ENCODE measurements around the gene KCNG2. TPM values are rescaled to one million over a fixed set of nuclear protein-coding genes. Genes with fewer than 3 reads are reported as not detected.

KCNG2 gene
- polyA plus RNA-seq, 1 donor from 2014 or later = not detected

DNA sequence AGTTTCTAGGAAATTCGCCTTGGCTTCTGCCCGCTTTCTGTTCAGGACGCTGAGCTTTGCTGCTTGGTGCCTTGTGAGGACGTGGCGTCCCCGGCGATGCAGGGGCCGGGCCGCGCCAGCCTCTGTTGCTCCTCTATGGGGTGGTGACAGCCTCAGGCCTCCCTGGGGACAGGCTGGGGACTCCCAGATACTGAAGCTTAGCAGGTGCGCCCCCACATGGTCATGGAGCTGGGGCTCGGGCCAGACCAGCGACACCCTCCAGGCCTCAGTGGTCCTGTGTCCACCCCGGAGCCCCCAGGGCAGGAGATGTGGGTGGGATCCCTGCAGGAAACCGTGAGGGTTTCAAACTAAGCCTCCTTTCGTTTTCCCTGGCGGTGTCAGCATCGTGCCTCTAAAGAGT is 29.2 kb downstream of the KCNG2 start:
- Histone ChIP-seq H3K4me3 (ENCODE audit: low read length) (no peak overlapping the region), H3K27ac (ENCODE audit: low read length) (no peak overlapping the region), H3K27me3 (ENCODE audit: insufficient read depth, low read depth, low read length) (no peaks in the 10 kb centered on the region), H3F3A (ENCODE audit: insufficient read depth, low read length, poor library complexity, severe bottlenecking) (no peaks in the 10 kb centered on the region), H3K36me3 (ENCODE audit: insufficient read depth, low read length) (no peaks in the 10 kb centered on the region), H3K9me2 (ENCODE audit: insufficient read depth, low read length) (no peaks in the 10 kb centered on the region), H3K9me3 (ENCODE audit: low read length) (no peaks in the 10 kb centered on the region), H4K20me1 (ENCODE audit: insufficient read depth) (no peaks in the 10 kb centered on the region), H3K9ac (ENCODE audit: low read length) (no peak overlapping the region), H3K79me2 (replicated peaks; ENCODE audit: insufficient read depth, low read length) (no peaks in the 10 kb centered on the region), H3K4me2 (ENCODE audit: low read length) (no peak overlapping the region), H2AFZ (ENCODE audit: low read depth, low read length) (no peak overlapping the region)
- no peak for TF ChIP-seq RAD21 (conservative IDR thresholded peaks at IDR 0.05)

DNA sequence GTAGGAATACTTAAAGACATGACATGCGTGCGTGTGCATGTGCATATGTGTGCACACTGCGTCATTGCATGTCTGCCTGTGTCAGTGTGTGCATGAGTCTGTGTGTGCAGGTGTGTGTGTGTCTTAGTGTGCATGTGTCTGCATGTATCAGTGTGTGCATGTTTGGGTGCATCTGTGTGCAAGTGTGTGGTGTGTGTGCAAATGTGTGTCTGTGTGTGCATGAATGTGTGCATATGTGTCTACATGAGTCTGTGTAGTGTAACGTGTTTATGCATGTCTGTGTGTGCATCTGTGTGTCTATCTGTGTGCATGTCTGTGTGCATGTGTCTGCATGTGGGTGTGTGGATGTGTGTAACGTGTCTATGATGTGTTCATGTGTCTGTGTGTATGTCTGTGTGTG is 30.5 kb downstream of the KCNG2 start:
- Histone ChIP-seq H4K20me1 (ENCODE audit: insufficient read depth) (no peaks in the 10 kb centered on the region), H3K27me3 (ENCODE audit: insufficient read depth, low read depth, low read length) (no peaks in the 10 kb centered on the region), H3F3A (ENCODE audit: insufficient read depth, low read length, poor library complexity, severe bottlenecking) (no peaks in the 10 kb centered on the region), H3K4me2 (ENCODE audit: low read length) (no peak overlapping the region), H3K9ac (ENCODE audit: low read length) (no peak overlapping the region), H3K9me2 (ENCODE audit: insufficient read depth, low read length) (no peaks in the 10 kb centered on the region), H3K9me3 (ENCODE audit: low read length) (no peaks in the 10 kb centered on the region), H3K27ac (ENCODE audit: low read length) (no peak overlapping the region), H3K36me3 (ENCODE audit: insufficient read depth, low read length) (no peaks in the 10 kb centered on the region), H2AFZ (ENCODE audit: low read depth, low read length) (no peak overlapping the region), H3K4me3 (ENCODE audit: low read length) (no peak overlapping the region), H3K79me2 (replicated peaks; ENCODE audit: insufficient read depth, low read length) (no peaks in the 10 kb centered on the region)
- TF ChIP-seq EZH2 (IDR thresholded peaks at IDR 0.05; ENCODE audit: borderline replicate concordance, insufficient read depth, low read length, poor library complexity, severe bottlenecking) = no peak
- no peak for TF ChIP-seq EP300 (conservative IDR thresholded peaks at IDR 0.05; ENCODE audit: poor library complexity, severe bottlenecking)
- TF ChIP-seq SMC3 (conservative IDR thresholded peaks at IDR 0.05; ENCODE audit: poor library complexity) = no peak

DNA sequence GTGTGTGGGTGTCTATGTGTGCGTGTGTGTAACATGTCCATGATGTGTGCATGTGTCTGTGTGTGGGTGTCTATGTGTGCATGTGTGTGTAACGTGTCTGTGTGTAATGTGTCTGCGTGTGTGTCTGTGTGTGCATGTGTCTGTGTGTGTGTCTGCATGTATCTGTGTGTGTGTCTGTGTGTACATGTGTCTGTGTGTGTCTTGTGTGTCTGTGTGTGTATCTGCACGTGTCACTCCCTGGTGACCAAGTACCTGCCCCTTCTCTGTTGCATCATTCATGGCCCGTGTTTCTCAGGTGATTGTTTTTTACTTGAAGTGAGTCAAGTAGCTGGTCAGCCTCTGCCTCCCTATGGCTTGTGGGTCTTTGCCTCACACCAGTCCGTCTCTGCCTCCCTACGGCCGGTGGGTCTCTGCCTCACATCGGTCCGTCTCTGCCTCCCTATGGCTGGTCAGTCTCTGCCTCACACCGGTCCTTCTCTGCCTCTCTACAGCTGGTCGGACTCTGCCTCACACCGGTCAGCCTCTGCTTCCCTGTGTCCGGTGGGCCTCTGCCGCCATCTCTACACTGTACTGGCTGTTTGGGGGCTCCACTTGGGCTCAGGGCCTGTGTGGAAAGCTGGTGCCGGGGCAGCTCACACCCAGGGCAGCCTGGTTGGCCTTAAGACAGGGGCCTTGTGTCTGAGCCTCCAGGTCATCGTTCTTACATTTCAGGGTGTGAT is 31.6 kb downstream of the KCNG2 start:
- no peaks in the 10 kb centered on the region for H4K20me1 ChIP-seq (ENCODE audit: insufficient read depth)
- no peaks in the 10 kb centered on the region for H3K27me3 ChIP-seq (ENCODE audit: insufficient read depth, low read depth, low read length)
- no peak overlapping the region for H3K9ac ChIP-seq (ENCODE audit: low read length)
- no peak overlapping the region for H2AFZ ChIP-seq (ENCODE audit: low read depth, low read length)
- no peaks in the 10 kb centered on the region for H3K9me2 ChIP-seq (ENCODE audit: insufficient read depth, low read length)
- TF ChIP-seq, protein P1, sequence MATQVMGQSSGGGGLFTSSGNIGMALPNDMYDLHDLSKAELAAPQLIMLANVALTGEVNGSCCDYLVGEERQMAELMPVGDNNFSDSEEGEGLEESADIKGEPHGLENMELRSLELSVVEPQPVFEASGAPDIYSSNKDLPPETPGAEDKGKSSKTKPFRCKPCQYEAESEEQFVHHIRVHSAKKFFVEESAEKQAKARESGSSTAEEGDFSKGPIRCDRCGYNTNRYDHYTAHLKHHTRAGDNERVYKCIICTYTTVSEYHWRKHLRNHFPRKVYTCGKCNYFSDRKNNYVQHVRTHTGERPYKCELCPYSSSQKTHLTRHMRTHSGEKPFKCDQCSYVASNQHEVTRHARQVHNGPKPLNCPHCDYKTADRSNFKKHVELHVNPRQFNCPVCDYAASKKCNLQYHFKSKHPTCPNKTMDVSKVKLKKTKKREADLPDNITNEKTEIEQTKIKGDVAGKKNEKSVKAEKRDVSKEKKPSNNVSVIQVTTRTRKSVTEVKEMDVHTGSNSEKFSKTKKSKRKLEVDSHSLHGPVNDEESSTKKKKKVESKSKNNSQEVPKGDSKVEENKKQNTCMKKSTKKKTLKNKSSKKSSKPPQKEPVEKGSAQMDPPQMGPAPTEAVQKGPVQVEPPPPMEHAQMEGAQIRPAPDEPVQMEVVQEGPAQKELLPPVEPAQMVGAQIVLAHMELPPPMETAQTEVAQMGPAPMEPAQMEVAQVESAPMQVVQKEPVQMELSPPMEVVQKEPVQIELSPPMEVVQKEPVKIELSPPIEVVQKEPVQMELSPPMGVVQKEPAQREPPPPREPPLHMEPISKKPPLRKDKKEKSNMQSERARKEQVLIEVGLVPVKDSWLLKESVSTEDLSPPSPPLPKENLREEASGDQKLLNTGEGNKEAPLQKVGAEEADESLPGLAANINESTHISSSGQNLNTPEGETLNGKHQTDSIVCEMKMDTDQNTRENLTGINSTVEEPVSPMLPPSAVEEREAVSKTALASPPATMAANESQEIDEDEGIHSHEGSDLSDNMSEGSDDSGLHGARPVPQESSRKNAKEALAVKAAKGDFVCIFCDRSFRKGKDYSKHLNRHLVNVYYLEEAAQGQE (IDR thresholded peaks at IDR 0.05; ENCODE audit: borderline replicate concordance) = no peak
- TF ChIP-seq, protein P2, sequence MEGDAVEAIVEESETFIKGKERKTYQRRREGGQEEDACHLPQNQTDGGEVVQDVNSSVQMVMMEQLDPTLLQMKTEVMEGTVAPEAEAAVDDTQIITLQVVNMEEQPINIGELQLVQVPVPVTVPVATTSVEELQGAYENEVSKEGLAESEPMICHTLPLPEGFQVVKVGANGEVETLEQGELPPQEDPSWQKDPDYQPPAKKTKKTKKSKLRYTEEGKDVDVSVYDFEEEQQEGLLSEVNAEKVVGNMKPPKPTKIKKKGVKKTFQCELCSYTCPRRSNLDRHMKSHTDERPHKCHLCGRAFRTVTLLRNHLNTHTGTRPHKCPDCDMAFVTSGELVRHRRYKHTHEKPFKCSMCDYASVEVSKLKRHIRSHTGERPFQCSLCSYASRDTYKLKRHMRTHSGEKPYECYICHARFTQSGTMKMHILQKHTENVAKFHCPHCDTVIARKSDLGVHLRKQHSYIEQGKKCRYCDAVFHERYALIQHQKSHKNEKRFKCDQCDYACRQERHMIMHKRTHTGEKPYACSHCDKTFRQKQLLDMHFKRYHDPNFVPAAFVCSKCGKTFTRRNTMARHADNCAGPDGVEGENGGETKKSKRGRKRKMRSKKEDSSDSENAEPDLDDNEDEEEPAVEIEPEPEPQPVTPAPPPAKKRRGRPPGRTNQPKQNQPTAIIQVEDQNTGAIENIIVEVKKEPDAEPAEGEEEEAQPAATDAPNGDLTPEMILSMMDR (IDR thresholded peaks at IDR 0.05; ENCODE audit: poor library complexity, severe bottlenecking) = no peak
- TF ChIP-seq POLR2AphosphoS5 (IDR thresholded peaks at IDR 0.05) (no peak), TAF1 (IDR thresholded peaks at IDR 0.05; ENCODE audit: low read depth) (no peak), MXI1 (conservative IDR thresholded peaks at IDR 0.05; ENCODE audit: poor library complexity, severe bottlenecking) (no peak), EZH2 (IDR thresholded peaks at IDR 0.05; ENCODE audit: borderline replicate concordance, insufficient read depth, low read length, poor library complexity, severe bottlenecking) (no peak), RAD21 (conservative IDR thresholded peaks at IDR 0.05) (no peak), SMC3 (conservative IDR thresholded peaks at IDR 0.05; ENCODE audit: poor library complexity) (no peak), EP300 (conservative IDR thresholded peaks at IDR 0.05; ENCODE audit: poor library complexity, severe bottlenecking) (no peak)
- no peaks in the 10 kb centered on the region for H3F3A ChIP-seq (ENCODE audit: insufficient read depth, low read length, poor library complexity, severe bottlenecking)
- H3K4me3 ChIP-seq (ENCODE audit: low read length) = no peak overlapping the region
- no peaks in the 10 kb centered on the region for H3K79me2 ChIP-seq (replicated peaks; ENCODE audit: insufficient read depth, low read length)
- H3K36me3 ChIP-seq (ENCODE audit: insufficient read depth, low read length) = no peaks in the 10 kb centered on the region
- no peaks in the 10 kb centered on the region for H3K9me3 ChIP-seq (ENCODE audit: low read length)
- H3K4me2 ChIP-seq (ENCODE audit: low read length) = no peak overlapping the region
- no peak overlapping the region for H3K27ac ChIP-seq (ENCODE audit: low read length)
